Measurements from ENCODE around the gene SNAI3.

The SNAI3 gene

GRCh38 chr16:88634994-88635670 is 51.2 kb downstream of the SNAI3 start:
- DNase-seq (ENCODE audit: low read depth in 2 of 2) = no peak

GRCh38 chr16:88634141-88634993 is 51.9 kb downstream of the SNAI3 start:
- DNase-seq (ENCODE audit: low read depth in 2 of 2) = peak in 1 of 2 donors; percentile 66

GRCh38 chr16:88633684-88634140 is 52.6 kb downstream of the SNAI3 start:
- peak; percentile 48 to 74 for DNase-seq (ENCODE audit: low read depth in 2 of 2)

- no peak for DNase-seq (ENCODE audit: low read depth in 2 of 2)
Measured at GRCh38 chr16:88632587-88632930, 53.7 kb downstream of the SNAI3 start.

- no peak for DNase-seq (ENCODE audit: low read depth in 2 of 2)
Measured at GRCh38 chr16:88631920-88632586, 54.3 kb downstream of the SNAI3 start.

- DNase-seq (ENCODE audit: low read depth in 2 of 2) = no peak
Measured at GRCh38 chr16:88631384-88631783, 54.9 kb downstream of the SNAI3 start.

GRCh38 chr16:88630941-88631340 is 55.4 kb downstream of the SNAI3 start:
- DNase-seq (ENCODE audit: low read depth in 2 of 2) = no peak

- no peak for DNase-seq (ENCODE audit: low read depth in 2 of 2)
Measured at GRCh38 chr16:88630433-88630832, 55.9 kb downstream of the SNAI3 start.

GRCh38 chr16:88629835-88630234 is 56.5 kb downstream of the SNAI3 start:
- DNase-seq (ENCODE audit: low read depth in 2 of 2) = no peak

- DNase-seq (ENCODE audit: low read depth in 2 of 2) = no peak
Measured at GRCh38 chr16:88628512-88628974, 57.8 kb downstream of the SNAI3 start.
